ENCODE data around the gene SUPT6H. TPM values are rescaled to one million over a fixed set of nuclear protein-coding genes. Genes with fewer than 3 reads are reported as not detected.

Gene SUPT6H
- total and polyA plus RNA-seq, 2 donors (not counting 1 experiment from before 2014, with no cell fraction given), result 35.8 to 110 TPM

GRCh38 chr17:28616281-28616680 is 45.7 kb upstream of the SUPT6H start:
- H3K9ac ChIP-seq (ENCODE audit: low read length), result no peak overlapping the region
- no peaks in the 10 kb centered on the region for H3K9me3 ChIP-seq (ENCODE audit: control extremely low read depth in 1 of 3, control insufficient read depth in 2 of 3, insufficient read depth in 1 of 3, low read length in 2 of 3)
- no peak overlapping the region for H3K27ac Mint-ChIP-seq
- intact Hi-C loops (cut with micrococcal nuclease), result no loop called here
- no peak overlapping the region for H3K27ac ChIP-seq (ENCODE audit: low read length in 2 of 2)
- H3K4me1 Mint-ChIP-seq, result peaks cover 38% of the 10 kb centered on the region
- 97% methylated on average over 6 of the region's 7 CpGs for WGBS (ENCODE audit: insufficient coverage)
- no peak for DNase-seq
- CTCF ChIA-PET, result interaction anchor here (0.8 to 15.2 kb wide), 4 partner anchors 15 to 295 kb away, joined by 3 to 220 read pairs (median 3); no protein-coding TSS in a partner anchor
- H3K4me3 Mint-ChIP-seq, result no peak overlapping the region
- H3K4me3 ChIP-seq (ENCODE audit: control extremely low read depth in 1 of 5, extremely low read depth in 1 of 5, insufficient read depth in 1 of 5, low read depth in 2 of 5, low read length in 4 of 5), result no peak overlapping the region
- no peak overlapping the region for H3K4me2 ChIP-seq (replicated peaks; ENCODE audit: low read depth, low read length, poor library complexity, severe bottlenecking)
- no peak for ATAC-seq (ENCODE audit: low read depth)
- no peak overlapping the region for H2AFZ ChIP-seq (ENCODE audit: insufficient read depth, low read depth, low read length, poor library complexity, severe bottlenecking)
- POLR2A ChIA-PET, result no interaction called here
- peaks cover 22 to 33% of the 10 kb centered on the region in 2 donors for H3K4me1 ChIP-seq (ENCODE audit: control insufficient read depth in 2 of 2, insufficient read depth in 2 of 2, low read length in 2 of 2)
- peaks cover 14 to 77% of the 10 kb centered on the region in 2 experiments for H3K36me3 ChIP-seq (replicated peaks in 1 of 2; ENCODE audit: control extremely low read depth in 1 of 2, control insufficient read depth in 1 of 2, extremely low read depth in 1 of 2, insufficient read depth in 2 of 2, low read length in 1 of 2)
- H3K79me2 ChIP-seq (ENCODE audit: control insufficient read depth, insufficient read depth, low read length), result no peaks in the 10 kb centered on the region
- no peaks in the 10 kb centered on the region for H4K20me1 ChIP-seq (ENCODE audit: control insufficient read depth, insufficient read depth, low read length, poor library complexity, severe bottlenecking)
- H3K9me3 Mint-ChIP-seq (ENCODE audit: insufficient read depth), result no peaks in the 10 kb centered on the region
- no peaks in the 10 kb centered on the region for H3K27me3 Mint-ChIP-seq
- no peak for TF ChIP-seq CTCF (IDR thresholded peaks at IDR 0.05)
- no peaks in the 10 kb centered on the region for H3K27me3 ChIP-seq (replicated peaks in 1 of 4; ENCODE audit: control extremely low read depth in 1 of 4, control insufficient read depth in 3 of 4, insufficient read depth in 4 of 4, low read length in 3 of 4)

- peaks cover 11 to 21% of the 10 kb centered on the region in 2 donors for H3K4me1 ChIP-seq (ENCODE audit: control insufficient read depth in 2 of 2, insufficient read depth in 2 of 2, low read length in 2 of 2)
- no peak overlapping the region for H3K9ac ChIP-seq (ENCODE audit: low read length)
- H3K9me3 ChIP-seq (ENCODE audit: control extremely low read depth in 1 of 3, control insufficient read depth in 2 of 3, insufficient read depth in 1 of 3, low read length in 2 of 3), result no peaks in the 10 kb centered on the region
- no peaks in the 10 kb centered on the region for H4K20me1 ChIP-seq (ENCODE audit: control insufficient read depth, insufficient read depth, low read length, poor library complexity, severe bottlenecking)
- ATAC-seq (ENCODE audit: low read depth), result no peak
- H2AFZ ChIP-seq (ENCODE audit: insufficient read depth, low read depth, low read length, poor library complexity, severe bottlenecking), result no peak overlapping the region
- TF ChIP-seq CTCF (IDR thresholded peaks at IDR 0.05) (no peak), EZH2 (IDR thresholded peaks at IDR 0.05; ENCODE audit: borderline replicate concordance, insufficient read depth, low read depth, low read length, poor library complexity, severe bottlenecking) (no peak)
- no peak overlapping the region for H3K4me2 ChIP-seq (replicated peaks; ENCODE audit: low read depth, low read length, poor library complexity, severe bottlenecking)
- no peak overlapping the region for H3K27ac Mint-ChIP-seq
- H3K4me3 ChIP-seq (ENCODE audit: control extremely low read depth in 1 of 5, extremely low read depth in 1 of 5, insufficient read depth in 1 of 5, low read depth in 2 of 5, low read length in 4 of 5), result no peak overlapping the region
- no peaks in the 10 kb centered on the region for H3K9me3 Mint-ChIP-seq (ENCODE audit: insufficient read depth)
- no peaks in the 10 kb centered on the region for H3K79me2 ChIP-seq (ENCODE audit: control insufficient read depth, insufficient read depth, low read length)
- peaks cover 20 to 94% of the 10 kb centered on the region in 2 experiments for H3K36me3 ChIP-seq (replicated peaks in 1 of 2; ENCODE audit: control extremely low read depth in 1 of 2, control insufficient read depth in 1 of 2, extremely low read depth in 1 of 2, insufficient read depth in 2 of 2, low read length in 1 of 2)
- ChIA-PET CTCF (interaction anchor here (1.0 to 15.2 kb wide), 3 partner anchors 48 to 132 kb away, joined by 3 to 220 read pairs (median 4); no protein-coding TSS in a partner anchor), POLR2A (no interaction called here)
- no peak overlapping the region for H3K27ac ChIP-seq (ENCODE audit: low read length in 2 of 2)
- H3K4me1 Mint-ChIP-seq, result peaks cover 24% of the 10 kb centered on the region
- no peaks in the 10 kb centered on the region for H3K27me3 Mint-ChIP-seq
- no peak overlapping the region for H3K4me3 Mint-ChIP-seq
- WGBS (ENCODE audit: insufficient coverage), result 80% methylated on average over 1 of the region's 3 CpGs
- no peaks in the 10 kb centered on the region for H3K27me3 ChIP-seq (replicated peaks in 1 of 4; ENCODE audit: control extremely low read depth in 1 of 4, control insufficient read depth in 3 of 4, insufficient read depth in 4 of 4, low read length in 3 of 4)
- no peak for DNase-seq
- intact Hi-C loops (cut with micrococcal nuclease), result no loop called here
Observed at GRCh38 chr17:28618464-28618863, 43.5 kb upstream of the SUPT6H start.
